ENCODE results near the gene GSC2.

The GSC2 gene

GRCh38 chr22:19149991-19150390 is at the start of gene GSC2:
Gene GSC2 (minus strand): TSS chr22:19150292. CDS start chr22:19150283, 9 bp downstream.
- DNase-seq (ENCODE audit: low read depth in 2 of 2), result no peak

- DNase-seq (ENCODE audit: low read depth in 2 of 2), result no peak
These were observed 49.4 kb upstream of the GSC2 start for GRCh38 chr22:19199479-19199878.

GRCh38 chr22:19197997-19198865 is 48.1 kb upstream of the GSC2 start:
- no peak for DNase-seq (ENCODE audit: low read depth in 2 of 2)

- DNase-seq (ENCODE audit: low read depth in 2 of 2), result no peak
These were observed 46.9 kb upstream of the GSC2 start for GRCh38 chr22:19196841-19197612.

- DNase-seq (ENCODE audit: low read depth in 2 of 2), result no peak
These were observed 46.0 kb upstream of the GSC2 start for GRCh38 chr22:19195796-19196731.

- no peak for DNase-seq (ENCODE audit: low read depth in 2 of 2)
These were observed 44.9 kb upstream of the GSC2 start for GRCh38 chr22:19194766-19195536.

- DNase-seq (ENCODE audit: low read depth in 2 of 2), result no peak
These were observed 43.8 kb upstream of the GSC2 start for GRCh38 chr22:19193879-19194278.

GRCh38 chr22:19187716-19188563 is 37.8 kb upstream of the GSC2 start:
- DNase-seq (ENCODE audit: low read depth in 2 of 2), result no peak

- DNase-seq (ENCODE audit: low read depth in 2 of 2), result no peak
These were observed 34.3 kb upstream of the GSC2 start for GRCh38 chr22:19184276-19184997.

- DNase-seq (ENCODE audit: low read depth in 2 of 2), result no peak
These were observed 33.1 kb upstream of the GSC2 start for GRCh38 chr22:19183216-19183615.

GRCh38 chr22:19182472-19183157 is 32.5 kb upstream of the GSC2 start:
- no peak for DNase-seq (ENCODE audit: low read depth in 2 of 2)

GRCh38 chr22:19181786-19182471 is 31.8 kb upstream of the GSC2 start:
- no peak for DNase-seq (ENCODE audit: low read depth in 2 of 2)

GRCh38 chr22:19180740-19181410 is 30.8 kb upstream of the GSC2 start:
- no peak for DNase-seq (ENCODE audit: low read depth in 2 of 2)

GRCh38 chr22:19180234-19180633 is 30.1 kb upstream of the GSC2 start:
- DNase-seq (ENCODE audit: low read depth in 2 of 2), result no peak

- no peak for DNase-seq (ENCODE audit: low read depth in 2 of 2)
These were observed 29.5 kb upstream of the GSC2 start for GRCh38 chr22:19179497-19180048.

GRCh38 chr22:19178657-19179496 is 28.8 kb upstream of the GSC2 start, which contains the start of gene SLC25A1:
Gene SLC25A1 (minus strand): TSS chr22:19178736. CDS start chr22:19178673, 63 bp downstream.
- peak; percentile 51 to 59 for DNase-seq (ENCODE audit: low read depth in 2 of 2)
